NB4 (cell line): ENCODE data around the gene VAV3.

Experiments used
- CTCF ChIP-seq: IDR thresholded peaks from one replicate; pipeline ENCODE4 v1.5.1; 2012; ENCODE audit warnings: low read depth, low read length
- MAX ChIP-seq: IDR thresholded peaks from 2 replicates; pipeline ENCODE4 v1.6.1; 2011; ENCODE audit warnings: low read depth, low read length
- MYC ChIP-seq: IDR thresholded peaks from 2 replicates; pipeline ENCODE4 v1.6.1; 2011; ENCODE audit warnings: low read depth, low read length
- POLR2A ChIP-seq: IDR thresholded peaks from 2 replicates; pipeline ENCODE4 v1.6.1; 2011; ENCODE audit warnings: mild to moderate bottlenecking; ENCODE audit not compliant: insufficient read length; ENCODE audit errors: extremely low read depth

- no peak for TF ChIP-seq POLR2A
- no peak for TF ChIP-seq CTCF
- no peak for TF ChIP-seq MYC
- no peak for TF ChIP-seq MAX
These were observed 2.0 kb downstream of the VAV3 start for GRCh38 chr1:107963008-107963407.
